ENCODE results near the gene ZP2.

Gene ZP2

DNA sequence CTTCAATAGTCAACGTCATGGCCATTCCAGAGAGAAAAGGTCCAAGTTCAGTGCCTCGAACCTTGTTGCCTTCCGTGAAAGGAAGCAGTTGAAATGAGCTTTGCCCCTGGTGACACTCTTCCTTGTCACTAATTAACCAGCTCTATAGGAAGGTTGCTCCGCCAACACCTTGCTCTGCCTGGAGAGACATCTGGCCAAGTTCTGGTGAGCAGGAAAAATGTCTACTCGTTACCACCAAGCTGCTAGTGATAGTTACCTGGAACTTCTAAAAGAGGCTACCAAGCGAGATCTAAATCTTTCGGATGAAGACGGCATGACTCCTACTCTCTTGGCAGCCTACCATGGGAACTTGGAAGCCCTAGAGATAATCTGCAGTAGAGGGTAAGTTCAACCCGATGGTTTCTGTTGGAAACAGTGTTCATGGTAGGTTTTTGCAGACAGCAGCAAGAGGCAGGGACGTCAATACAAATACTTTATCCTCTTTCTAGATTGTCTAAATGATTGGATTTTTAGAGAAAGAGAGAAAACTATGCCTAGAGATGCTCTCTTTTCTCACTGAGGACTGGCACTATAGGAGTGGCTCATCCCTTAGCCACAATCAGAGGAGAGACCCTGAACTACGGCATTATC lies 22.3 kb upstream of the ZP2 start, which contains the start of gene ANKS4B:
Gene ANKS4B (plus strand): TSS at position 179 of the 630 bp plus-strand sequence. CDS start 39 bp downstream, at position 218.
- Histone ChIP-seq H3K4me3 (ENCODE audit: low read depth, low read length) (no peak within 1 kb of the TSS), H3K36me3 (ENCODE audit: control insufficient read depth in 2 of 2, insufficient read depth in 1 of 2, low read length in 2 of 2) (no peaks in the 10 kb centered on the region), H3K9me3 (ENCODE audit: control insufficient read depth, insufficient read depth, low read depth, low read length) (no peaks in the 10 kb centered on the region), H3K4me1 (ENCODE audit: control insufficient read depth, insufficient read depth, low read length) (no peaks in the 10 kb centered on the region), H3K27ac (ENCODE audit: extremely low read depth, low read depth, low read length) (no peak within 1 kb of the TSS)
- POLR2A ChIA-PET: no interaction called here
- CTCF ChIA-PET: interaction anchor here (0.7 kb wide), 1 partner anchor 103 kb away, joined by 3 read pairs; no protein-coding TSS in a partner anchor
- TF ChIP-seq, protein P1, sequence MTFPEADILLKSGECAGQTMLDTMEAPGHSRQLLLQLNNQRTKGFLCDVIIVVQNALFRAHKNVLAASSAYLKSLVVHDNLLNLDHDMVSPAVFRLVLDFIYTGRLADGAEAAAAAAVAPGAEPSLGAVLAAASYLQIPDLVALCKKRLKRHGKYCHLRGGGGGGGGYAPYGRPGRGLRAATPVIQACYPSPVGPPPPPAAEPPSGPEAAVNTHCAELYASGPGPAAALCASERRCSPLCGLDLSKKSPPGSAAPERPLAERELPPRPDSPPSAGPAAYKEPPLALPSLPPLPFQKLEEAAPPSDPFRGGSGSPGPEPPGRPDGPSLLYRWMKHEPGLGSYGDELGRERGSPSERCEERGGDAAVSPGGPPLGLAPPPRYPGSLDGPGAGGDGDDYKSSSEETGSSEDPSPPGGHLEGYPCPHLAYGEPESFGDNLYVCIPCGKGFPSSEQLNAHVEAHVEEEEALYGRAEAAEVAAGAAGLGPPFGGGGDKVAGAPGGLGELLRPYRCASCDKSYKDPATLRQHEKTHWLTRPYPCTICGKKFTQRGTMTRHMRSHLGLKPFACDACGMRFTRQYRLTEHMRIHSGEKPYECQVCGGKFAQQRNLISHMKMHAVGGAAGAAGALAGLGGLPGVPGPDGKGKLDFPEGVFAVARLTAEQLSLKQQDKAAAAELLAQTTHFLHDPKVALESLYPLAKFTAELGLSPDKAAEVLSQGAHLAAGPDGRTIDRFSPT (tag by site-specific recombination; IDR thresholded peaks at IDR 0.05): no peak

DNA sequence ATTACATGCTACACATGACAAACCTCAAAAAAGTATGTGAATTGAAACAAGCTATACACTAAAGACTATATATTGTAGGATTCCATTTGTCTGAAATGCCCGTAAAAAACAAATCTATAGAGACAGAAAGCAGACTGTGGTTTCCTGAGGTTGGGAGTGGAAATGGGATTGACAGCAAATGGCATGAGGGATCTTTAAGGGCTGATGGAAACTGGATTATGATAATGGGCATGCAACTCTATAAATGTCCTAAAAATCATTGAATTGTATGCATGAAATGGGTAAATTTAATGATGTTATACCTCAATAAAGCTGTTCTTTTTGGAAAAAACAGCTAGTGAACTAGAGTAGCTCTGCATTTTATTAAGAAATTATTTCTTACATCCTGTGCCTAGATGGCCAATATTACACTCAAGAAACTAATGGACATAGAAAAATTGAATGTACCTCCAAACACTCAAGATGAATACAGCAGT lies 21.7 kb upstream of the ZP2 start:
- Histone ChIP-seq H3K4me1 (ENCODE audit: control insufficient read depth, insufficient read depth, low read length) (no peaks in the 10 kb centered on the region), H3K4me3 (ENCODE audit: low read depth, low read length) (no peak overlapping the region), H3K36me3 (ENCODE audit: control insufficient read depth in 2 of 2, insufficient read depth in 1 of 2, low read length in 2 of 2) (no peaks in the 10 kb centered on the region), H3K9me3 (ENCODE audit: control insufficient read depth, insufficient read depth, low read depth, low read length) (no peaks in the 10 kb centered on the region), H3K27ac (ENCODE audit: extremely low read depth, low read depth, low read length) (no peak overlapping the region)
- ChIA-PET CTCF (no interaction called here), POLR2A (no interaction called here)
- no peak for TF ChIP-seq BCL11A (tag by site-specific recombination; IDR thresholded peaks at IDR 0.05; ENCODE audit: low read depth)
- TF ChIP-seq TSHZ1 (tag by site-specific recombination; IDR thresholded peaks at IDR 0.05; ENCODE audit: borderline replicate concordance): no peak
- TF ChIP-seq, protein P1 (tag by site-specific recombination; IDR thresholded peaks at IDR 0.05): no peak
- TF ChIP-seq ZNF791 (tag by site-specific recombination; IDR thresholded peaks at IDR 0.05): no peak
- no peak for TF ChIP-seq ZNF558 (tag by site-specific recombination; IDR thresholded peaks at IDR 0.05)
- TF ChIP-seq MEIS1 (CRISPR knock-in tag; IDR thresholded peaks at IDR 0.05; ENCODE audit: borderline replicate concordance): no peak
- no peak for TF ChIP-seq ZSCAN5A (tag by site-specific recombination; IDR thresholded peaks at IDR 0.05)
- TF ChIP-seq ZFP3 (tag by site-specific recombination; IDR thresholded peaks at IDR 0.05; ENCODE audit: low read depth): no peak
- no peak for TF ChIP-seq ZNF157 (tag by site-specific recombination; IDR thresholded peaks at IDR 0.05)
- no peak for TF ChIP-seq ZNF24 (tag by site-specific recombination; IDR thresholded peaks at IDR 0.05)
- TF ChIP-seq ZNF571 (tag by site-specific recombination; IDR thresholded peaks at IDR 0.05): no peak
- TF ChIP-seq ZNF621 (tag by site-specific recombination; IDR thresholded peaks at IDR 0.05): no peak
- TF ChIP-seq ZNF146 (tag by site-specific recombination; IDR thresholded peaks at IDR 0.05): no peak

Measured in HEK293 (cell line).